ENCODE measurements around the gene TMEM175.
"Not testable (repeated sequence)": the region's sequence is repeated elsewhere in the genome, so short reads cannot be mapped to it uniquely, and the experiment has no call there.

TMEM175 gene

GRCh38 chr4:915041-915474, 17.2 kb upstream of the TMEM175 start:
- no peak for DNase-seq (ENCODE audit: low read depth)
- TF ChIP-seq CTCF (conservative IDR thresholded peaks at IDR 0.05; ENCODE audit: low read depth, low read length): no peak
- no peak overlapping the region for H3K4me3 ChIP-seq (ENCODE audit: low read length)

- TF ChIP-seq CTCF (conservative IDR thresholded peaks at IDR 0.05; ENCODE audit: low read depth, low read length): no peak
- no peak for DNase-seq (ENCODE audit: low read depth)
- no peak overlapping the region for H3K4me3 ChIP-seq (ENCODE audit: low read length)
Measured at GRCh38 chr4:915595-915994, 16.7 kb upstream of the TMEM175 start.

- H3K4me3 ChIP-seq (ENCODE audit: low read length): no peak overlapping the region
- TF ChIP-seq CTCF (conservative IDR thresholded peaks at IDR 0.05; ENCODE audit: low read depth, low read length): no peak
- DNase-seq (ENCODE audit: low read depth): no peak
Measured at GRCh38 chr4:917466-917865, 14.8 kb upstream of the TMEM175 start.

GRCh38 chr4:917992-918391, 14.3 kb upstream of the TMEM175 start:
- H3K4me3 ChIP-seq (ENCODE audit: low read length): no peak overlapping the region
- TF ChIP-seq CTCF (conservative IDR thresholded peaks at IDR 0.05; ENCODE audit: low read depth, low read length): no peak
- DNase-seq (ENCODE audit: low read depth): no peak

GRCh38 chr4:918591-918990, 13.7 kb upstream of the TMEM175 start:
- not testable (repeated sequence) for DNase-seq (ENCODE audit: low read depth); H3K4me3 ChIP-seq (ENCODE audit: low read length)

- DNase-seq (ENCODE audit: low read depth); H3K4me3 ChIP-seq (ENCODE audit: low read length): not testable (repeated sequence)
Measured at GRCh38 chr4:919004-919680, 13.1 kb upstream of the TMEM175 start.

- TF ChIP-seq CTCF (conservative IDR thresholded peaks at IDR 0.05; ENCODE audit: low read depth, low read length): no peak
- no peak for DNase-seq (ENCODE audit: low read depth)
- no peak overlapping the region for H3K4me3 ChIP-seq (ENCODE audit: low read length)
Measured at GRCh38 chr4:921830-922331, 10.4 kb upstream of the TMEM175 start.
